ENCODE data around the gene TAS2R38.

- TF ChIP-seq FOXP1 (CRISPR knock-in tag; IDR thresholded peaks at IDR 0.05; ENCODE audit: borderline replicate concordance), result no peak
- TF ChIP-seq ZNF423 (CRISPR knock-in tag; IDR thresholded peaks at IDR 0.05), result no peak
- TF ChIP-seq CTCF (IDR thresholded peaks at IDR 0.05), result no peak
- TF ChIP-seq, protein P1, sequence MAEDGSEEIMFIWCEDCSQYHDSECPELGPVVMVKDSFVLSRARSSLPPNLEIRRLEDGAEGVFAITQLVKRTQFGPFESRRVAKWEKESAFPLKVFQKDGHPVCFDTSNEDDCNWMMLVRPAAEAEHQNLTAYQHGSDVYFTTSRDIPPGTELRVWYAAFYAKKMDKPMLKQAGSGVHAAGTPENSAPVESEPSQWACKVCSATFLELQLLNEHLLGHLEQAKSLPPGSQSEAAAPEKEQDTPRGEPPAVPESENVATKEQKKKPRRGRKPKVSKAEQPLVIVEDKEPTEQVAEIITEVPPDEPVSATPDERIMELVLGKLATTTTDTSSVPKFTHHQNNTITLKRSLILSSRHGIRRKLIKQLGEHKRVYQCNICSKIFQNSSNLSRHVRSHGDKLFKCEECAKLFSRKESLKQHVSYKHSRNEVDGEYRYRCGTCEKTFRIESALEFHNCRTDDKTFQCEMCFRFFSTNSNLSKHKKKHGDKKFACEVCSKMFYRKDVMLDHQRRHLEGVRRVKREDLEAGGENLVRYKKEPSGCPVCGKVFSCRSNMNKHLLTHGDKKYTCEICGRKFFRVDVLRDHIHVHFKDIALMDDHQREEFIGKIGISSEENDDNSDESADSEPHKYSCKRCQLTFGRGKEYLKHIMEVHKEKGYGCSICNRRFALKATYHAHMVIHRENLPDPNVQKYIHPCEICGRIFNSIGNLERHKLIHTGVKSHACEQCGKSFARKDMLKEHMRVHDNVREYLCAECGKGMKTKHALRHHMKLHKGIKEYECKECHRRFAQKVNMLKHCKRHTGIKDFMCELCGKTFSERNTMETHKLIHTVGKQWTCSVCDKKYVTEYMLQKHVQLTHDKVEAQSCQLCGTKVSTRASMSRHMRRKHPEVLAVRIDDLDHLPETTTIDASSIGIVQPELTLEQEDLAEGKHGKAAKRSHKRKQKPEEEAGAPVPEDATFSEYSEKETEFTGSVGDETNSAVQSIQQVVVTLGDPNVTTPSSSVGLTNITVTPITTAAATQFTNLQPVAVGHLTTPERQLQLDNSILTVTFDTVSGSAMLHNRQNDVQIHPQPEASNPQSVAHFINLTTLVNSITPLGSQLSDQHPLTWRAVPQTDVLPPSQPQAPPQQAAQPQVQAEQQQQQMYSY (CRISPR knock-in tag; IDR thresholded peaks at IDR 0.05), result no peak
Measured at GRCh38 chr7:141943846-141944245, 29.7 kb downstream of the TAS2R38 start.

Data from WTC11 (cell line).